Left lobe of liver (tissue), 2 donors: ENCODE results near the gene ETFA. TPM values are rescaled to one million over a fixed set of nuclear protein-coding genes. Genes with fewer than 3 reads are reported as not detected.

ENCODE experiments used
- ATAC-seq: fragments of 200-7000 bp; cut with Tn5 transposase; one replicate; pipeline ENCODE4 v1.9.1; 2020; ENCODE audit warnings: mild to moderate bottlenecking, moderate library complexity
- DNase-seq: peaks from one replicate; pipeline ENCODE4 v3.0.0-alpha.2; 2020; ENCODE audit warnings: low spot score
- total RNA-seq: library from RNA; stranded (reverse); gene quantifications from one replicate; pipeline ENCODE4 v1.2.1, GENCODE V29; 2021
- donor health status: DM: no; HTN: no; CAD: no; lungs with moderate emphysema.
- donor health status: DM: no; HTN: yes; CAD: no.

ETFA gene
- total RNA-seq, 1 donor from 2014 or later = 291 TPM

DNA sequence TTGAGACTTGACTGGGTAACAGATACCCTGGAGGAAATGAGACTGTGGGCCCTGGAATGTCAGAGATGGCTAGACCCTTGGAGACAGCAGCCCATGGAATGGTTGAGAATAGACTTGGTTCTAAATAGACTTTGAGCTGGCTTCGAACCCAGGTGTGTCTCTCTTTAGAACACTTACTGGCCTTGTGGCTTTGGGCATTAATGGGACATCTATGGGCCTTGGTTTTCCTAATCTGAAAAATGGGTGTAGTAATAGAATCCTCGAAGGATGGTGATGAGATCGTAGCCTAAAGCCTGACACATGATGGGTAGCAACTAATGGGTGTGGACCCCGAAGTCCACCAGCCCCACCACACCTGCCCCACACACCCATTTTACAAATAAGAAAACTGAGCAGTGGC lies 132.2 kb downstream of the ETFA start:
- DNase-seq = no peak
- ATAC-seq = no peak

DNA sequence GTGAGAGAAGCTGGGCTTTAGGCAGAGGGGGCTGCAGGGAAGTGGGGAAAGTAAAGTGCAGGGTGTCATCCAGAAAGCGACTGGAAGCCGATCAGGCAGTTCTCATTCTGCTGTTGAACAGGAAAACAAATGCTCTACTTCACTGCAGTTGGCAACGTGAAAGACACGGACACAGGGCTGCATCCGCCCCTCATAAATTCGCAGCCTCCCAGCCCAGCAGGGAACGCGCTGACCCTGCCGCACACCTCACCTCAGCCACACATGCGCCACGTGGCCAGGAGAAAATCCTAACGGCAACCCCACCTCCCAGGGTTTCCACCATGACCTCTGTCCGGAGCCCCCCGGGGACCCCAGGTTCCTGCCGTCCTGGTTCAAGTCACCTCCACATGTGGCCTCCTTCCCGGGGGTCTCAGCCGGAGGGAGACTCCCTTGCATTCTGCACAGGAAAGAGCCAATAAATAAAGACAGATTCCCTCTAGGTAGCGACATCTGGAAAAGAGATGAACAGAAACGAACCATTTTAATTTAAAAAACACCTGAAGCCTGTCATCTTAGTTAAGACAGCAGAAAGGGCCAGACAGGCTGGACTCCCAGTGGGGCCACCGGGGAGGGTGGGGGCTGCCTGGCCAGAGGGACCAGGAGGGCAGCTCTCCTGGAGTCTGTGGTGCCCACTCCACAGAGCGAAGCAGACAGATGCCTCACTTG lies 132.8 kb downstream of the ETFA start:
- DNase-seq (no peak), ATAC-seq (no peak)

DNA sequence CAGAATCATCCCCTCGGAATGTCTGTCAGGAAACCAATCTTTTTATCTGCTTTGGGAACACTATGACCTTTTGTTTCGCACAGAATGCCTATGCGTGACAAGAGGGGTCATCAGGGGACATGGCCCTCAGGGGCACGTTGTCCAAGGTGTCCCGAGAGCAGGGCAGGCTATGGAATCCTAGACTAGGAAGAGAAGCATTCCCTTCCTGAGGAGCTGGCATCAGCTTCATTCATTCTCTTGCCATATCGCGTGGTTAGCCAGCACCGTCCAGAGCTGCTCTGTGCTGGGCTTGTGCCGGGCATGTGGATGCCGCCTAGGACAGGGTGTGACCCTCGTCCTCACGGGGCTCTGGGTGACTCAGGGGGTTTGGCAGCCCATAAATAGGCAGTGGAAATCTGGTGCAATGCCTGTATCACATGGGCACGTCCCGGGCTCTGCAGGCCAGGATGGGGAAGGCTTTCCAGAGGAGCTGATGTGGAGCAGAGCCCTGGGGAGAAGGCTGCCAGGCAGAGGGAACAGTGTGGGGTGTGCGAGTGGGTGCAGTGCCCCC lies 133.7 kb downstream of the ETFA start:
- peak; percentile 20 for ATAC-seq
- no peak for DNase-seq

DNA sequence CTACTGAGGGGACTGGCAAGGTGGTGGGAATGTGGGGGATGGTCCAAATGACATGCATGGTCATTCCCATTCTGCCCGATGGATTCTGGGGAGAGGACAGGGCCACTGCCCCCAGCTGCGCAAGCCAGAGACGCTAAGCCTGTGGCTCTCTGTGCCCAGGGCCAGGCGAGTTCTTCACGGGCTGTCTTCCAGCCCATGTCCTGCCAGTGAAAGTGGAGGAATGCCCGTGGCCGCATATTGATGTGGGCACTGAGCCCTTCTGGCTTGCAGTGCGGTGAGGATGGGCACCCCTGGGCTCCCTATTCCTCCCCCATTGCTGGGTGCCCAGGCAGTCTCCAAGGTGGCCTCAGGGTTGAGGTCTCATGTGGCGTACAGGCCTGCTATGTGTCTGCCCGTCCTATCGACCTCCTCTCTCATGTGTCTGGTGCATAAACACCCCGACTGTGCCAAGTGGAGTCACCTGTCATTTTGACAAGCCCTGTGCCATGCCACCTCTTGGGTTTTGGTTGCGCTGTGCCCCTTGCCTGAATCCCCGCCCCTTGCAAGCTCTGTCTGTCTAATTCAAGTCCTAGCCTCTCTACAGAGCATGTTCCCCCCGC lies 134.7 kb downstream of the ETFA start:
- DNase-seq (no peak), ATAC-seq (no peak)

DNA sequence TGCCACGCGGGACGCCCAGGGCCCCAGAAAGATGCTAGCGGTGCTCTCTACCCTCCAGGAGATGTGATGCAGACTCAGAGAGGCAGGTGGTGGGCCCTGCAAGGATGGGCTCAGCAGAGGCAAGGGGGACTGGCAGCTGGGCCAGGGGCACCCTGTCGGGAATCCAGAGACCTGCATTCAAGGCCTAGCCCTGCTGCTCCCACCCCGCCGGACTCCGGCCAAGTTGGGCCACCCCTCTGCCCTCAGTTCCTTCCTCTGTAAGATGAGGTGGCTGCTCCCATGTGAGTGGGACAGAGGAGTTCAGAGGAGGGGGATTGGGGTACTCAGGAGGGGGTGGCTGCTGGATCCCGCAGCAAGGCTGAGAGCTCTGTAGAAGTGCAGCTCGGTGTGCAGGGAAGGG lies 135.2 kb downstream of the ETFA start:
- no peak for ATAC-seq

DNA sequence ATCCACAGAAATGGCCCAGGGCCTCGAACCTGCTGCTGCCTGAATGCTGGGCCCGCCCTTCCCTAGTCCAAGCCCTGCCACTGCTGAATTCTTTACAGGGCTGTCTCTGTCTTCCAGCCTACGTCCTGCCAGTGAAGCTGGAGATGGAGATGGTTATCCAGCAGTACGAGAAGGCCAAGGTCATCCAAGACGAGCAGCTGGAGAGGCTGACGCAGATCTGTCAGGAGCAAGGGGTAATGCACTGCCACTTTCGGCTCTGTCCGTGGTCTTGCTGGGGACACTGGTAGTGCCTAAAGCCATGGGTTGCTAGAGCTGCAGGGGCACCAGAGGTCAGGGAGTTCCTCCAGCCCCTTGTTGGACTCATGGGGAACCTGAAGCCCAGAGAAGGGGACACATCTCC lies 135.8 kb downstream of the ETFA start:
- DNase-seq (no peak), ATAC-seq (no peak)

More for the DNA sequence above, 135.2 kb downstream of the ETFA start:
- no peak for DNase-seq

DNA sequence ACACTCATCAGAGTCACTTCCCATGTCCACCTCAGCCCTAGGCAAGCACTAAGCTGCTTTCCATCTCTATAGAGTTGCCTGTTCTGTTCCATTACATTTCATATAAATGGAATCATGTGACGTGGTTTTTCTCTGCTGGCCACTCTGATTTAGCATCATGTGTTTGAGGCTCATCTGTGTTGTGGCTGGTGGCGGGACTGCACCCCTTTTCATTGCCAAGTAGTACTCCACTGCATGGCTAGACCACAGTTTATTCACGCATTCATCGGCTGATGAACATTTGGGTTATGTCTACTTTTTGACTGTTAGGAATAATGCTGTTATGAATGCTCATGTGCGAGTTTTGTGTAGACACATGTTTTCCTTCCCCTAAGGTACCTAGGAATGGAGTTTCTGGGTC lies 136.6 kb downstream of the ETFA start:
- ATAC-seq (no peak), DNase-seq (no peak)

DNA sequence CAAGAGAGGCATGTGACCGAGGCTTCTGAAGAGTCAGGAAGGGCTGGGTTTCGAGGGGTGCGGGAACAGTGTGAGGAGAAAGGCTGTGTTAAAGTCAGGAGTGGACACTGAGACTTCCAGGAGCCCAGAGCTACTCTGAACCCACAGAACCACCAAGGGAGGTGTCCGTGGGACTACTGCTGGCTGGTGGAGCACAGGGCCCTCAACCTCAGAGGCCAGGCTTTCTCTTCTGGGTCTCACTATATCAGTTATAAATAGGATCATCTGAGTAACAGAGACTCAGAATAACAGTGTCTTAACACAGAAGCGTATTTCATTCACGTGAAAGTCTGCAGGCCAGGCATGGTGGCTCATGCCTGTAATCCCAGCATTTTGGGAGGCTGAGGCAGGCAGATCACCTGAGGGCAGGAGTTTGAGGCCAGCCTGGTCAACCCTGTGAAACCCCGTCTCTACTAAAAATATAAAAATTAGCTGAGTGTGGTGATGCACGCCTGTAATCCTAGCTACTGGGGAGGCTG lies 137.9 kb downstream of the ETFA start:
- DNase-seq = no peak
- ATAC-seq = no peak

DNA sequence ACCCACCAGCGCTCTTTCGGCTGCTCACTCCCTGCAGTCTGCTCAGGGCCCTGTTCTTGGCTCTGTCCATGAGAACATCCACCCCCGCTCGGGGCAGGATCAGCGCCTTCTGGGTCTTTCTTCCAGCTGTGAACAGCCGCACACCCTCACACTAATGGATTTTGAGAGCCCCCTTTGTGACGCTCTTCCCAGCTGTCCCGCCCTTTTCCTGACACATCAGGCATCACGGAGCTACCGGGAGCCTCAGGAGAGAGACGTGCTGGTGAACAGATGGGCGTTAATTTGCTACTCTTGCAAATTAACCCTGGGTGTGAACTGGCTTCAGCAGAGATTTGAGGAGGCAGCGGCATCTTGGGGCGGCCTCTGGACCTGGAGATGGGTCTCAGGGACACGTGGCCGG lies 138.5 kb downstream of the ETFA start:
- no peak for DNase-seq
- ATAC-seq = no peak

DNA sequence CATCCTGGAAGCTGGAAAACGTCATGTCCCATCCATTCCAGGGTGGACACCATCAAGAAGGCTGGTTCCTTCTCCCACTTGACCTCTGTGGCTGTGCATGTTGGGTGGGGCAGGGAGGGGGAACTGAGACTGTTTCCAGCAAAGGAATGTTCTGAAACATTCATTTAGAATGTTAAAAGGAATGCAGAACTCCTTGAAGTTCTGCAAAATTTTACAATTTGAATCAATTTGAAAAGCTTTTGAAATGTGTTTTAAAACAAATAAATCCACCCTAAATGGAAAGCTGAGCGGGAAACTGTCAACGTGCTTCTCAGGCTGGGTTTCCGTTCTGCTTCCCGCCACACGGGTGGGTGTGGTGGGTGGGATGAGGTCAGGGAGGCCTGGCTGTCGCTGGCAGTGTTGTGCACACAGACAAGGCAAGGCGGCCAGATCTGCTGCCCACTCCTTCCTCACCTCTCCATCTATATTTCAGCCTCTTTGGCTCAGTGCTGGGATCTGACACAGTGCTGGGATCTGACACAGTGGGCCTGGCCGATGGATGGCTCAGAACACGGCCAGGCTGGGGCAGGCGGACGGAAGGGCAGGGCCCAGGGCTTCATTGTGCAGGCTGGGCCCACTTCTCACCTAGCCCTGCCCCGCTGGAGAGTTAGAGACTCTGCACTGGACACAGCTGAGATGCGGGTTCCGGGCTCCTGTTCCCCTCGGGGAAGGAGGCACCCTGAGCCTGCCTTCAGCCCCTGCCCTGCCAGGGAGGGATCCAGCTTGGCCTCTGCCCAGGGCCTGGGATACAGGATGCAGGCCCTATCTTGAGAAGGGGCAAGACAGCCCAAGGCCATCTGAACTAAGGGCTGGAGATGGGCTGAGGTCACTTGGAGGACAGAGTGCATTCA lies 141.1 kb downstream of the ETFA start:
- peak; percentile 25 for ATAC-seq
- no peak for DNase-seq

DNA sequence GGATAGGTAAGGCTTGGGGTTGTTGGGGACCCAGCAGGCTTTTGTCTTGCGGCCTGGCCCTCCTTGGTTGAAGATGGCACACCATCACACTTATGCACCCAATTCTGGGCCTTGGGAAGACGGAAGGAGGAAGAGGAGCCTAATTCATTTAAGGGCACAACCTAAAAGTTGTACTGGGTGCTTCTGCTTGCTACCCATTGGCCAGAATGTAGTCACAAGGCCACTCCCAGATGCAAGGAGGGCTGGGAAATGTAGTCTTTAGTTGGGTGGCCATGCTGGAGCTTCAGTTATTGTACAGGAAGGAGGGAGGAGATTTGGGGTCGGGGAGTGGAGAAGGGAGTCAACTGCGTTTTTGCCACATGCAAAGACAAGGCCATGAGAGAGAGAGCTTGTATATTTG lies 142.3 kb downstream of the ETFA start:
- no peak for DNase-seq
- ATAC-seq = peak; percentile 43

DNA sequence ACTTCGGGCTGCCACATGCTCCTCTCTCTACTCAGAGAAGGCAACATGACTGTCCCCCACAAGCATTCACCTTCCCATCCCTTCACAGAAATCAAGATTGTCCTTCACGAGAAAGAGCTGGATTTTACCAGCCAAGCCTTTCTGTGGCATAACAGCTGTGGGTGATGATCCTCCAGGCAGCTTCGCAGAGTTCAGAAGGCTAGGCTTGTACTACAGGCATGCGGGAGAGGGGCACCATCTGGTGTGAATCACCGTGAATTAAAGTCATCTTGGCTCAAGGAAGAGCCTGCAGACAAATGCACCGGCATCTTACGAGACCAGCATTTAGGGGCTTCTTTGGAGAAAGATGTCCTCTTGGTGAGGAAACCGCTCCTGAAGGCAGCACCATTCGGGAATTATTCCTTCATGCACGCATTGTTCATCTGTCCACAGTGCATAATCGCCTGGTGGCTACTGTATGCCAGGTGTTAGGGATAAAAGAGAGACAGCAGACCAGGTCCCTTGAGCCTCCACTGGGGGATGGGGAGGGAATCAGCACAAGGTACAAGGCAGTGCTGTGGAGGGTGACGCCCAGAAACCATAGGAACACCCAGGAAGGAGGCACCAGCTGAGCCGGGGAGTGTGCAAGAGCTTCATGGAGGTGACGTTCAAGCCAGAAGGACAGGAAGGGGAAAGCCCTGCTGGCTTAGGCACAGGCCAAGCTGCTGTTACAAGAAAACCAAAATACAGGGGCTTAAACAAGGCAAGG lies 142.9 kb downstream of the ETFA start:
- no peak for DNase-seq

DNA sequence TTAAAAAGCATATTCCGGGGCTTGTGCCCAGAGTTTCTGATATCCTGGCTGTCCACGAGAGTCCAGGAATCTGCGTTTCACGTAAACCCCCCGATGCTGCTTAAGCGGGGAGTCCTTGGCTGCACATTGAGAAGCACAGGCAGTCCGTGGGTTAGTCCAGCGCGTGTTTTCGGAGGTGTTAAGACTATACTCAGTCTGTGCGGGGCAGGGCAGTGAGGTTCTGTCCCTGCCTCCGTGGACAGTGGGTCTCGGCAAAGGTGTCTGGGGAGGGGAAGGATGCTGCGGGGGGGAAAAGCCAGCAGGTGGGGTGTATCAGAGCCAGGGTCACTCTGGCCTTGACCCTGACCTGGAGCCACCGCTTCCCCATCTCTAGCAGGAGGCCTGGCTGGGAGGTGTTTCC lies 145.3 kb downstream of the ETFA start:
- DNase-seq (no peak), ATAC-seq (no peak)

More for the DNA sequence above, 142.9 kb downstream of the ETFA start:
- ATAC-seq = no peak

Other genes with a start within 250 kb of the ETFA start
- not detected for gene ISL2, start 25.3 kb upstream of the ETFA start, total RNA-seq